Activated CD4-positive, CD25-positive, alpha-beta regulatory T cell treated with anti-CD3 and anti-CD28 coated beads, Interleukin-2, amount 50 U/mL, for 24 hours (primary cell): ENCODE measurements around the gene C9orf72.

Experiments
- ATAC-seq, 2 donors: fragments of 150-1000 bp; cut with Tn5 transposase; one replicate each; pipeline ENCODE4 v1.10.0; 2021; ENCODE audit warnings: mild to moderate bottlenecking in 1 of 2, moderate library complexity in 1 of 2

C9orf72 gene

GRCh38 chr9:27537756-27538155 is 35.5 kb downstream of the C9orf72 start:
- no peak for ATAC-seq

- no peak for ATAC-seq
These were observed 36.2 kb downstream of the C9orf72 start for GRCh38 chr9:27537027-27537435.

GRCh38 chr9:27536168-27536567 is 37.1 kb downstream of the C9orf72 start:
- ATAC-seq = no peak

GRCh38 chr9:27535701-27536118 is 37.6 kb downstream of the C9orf72 start:
- no peak for ATAC-seq

GRCh38 chr9:27534658-27535209 is 38.5 kb downstream of the C9orf72 start:
- no peak for ATAC-seq

- no peak for ATAC-seq
These were observed 39.1 kb downstream of the C9orf72 start for GRCh38 chr9:27534131-27534530.

GRCh38 chr9:27533311-27533710 is 40.0 kb downstream of the C9orf72 start:
- no peak for ATAC-seq

- no peak for ATAC-seq
These were observed 41.2 kb downstream of the C9orf72 start for GRCh38 chr9:27532046-27532445.

GRCh38 chr9:27530915-27531755 is 42.1 kb downstream of the C9orf72 start:
- no peak for ATAC-seq

- ATAC-seq = peak; percentile 90 to 93
These were observed 43.7 kb downstream of the C9orf72 start, which contains the start of gene MOB3B for GRCh38 chr9:27529316-27530278. MOB3B (minus strand) TSS chr9:27529814; CDS start chr9:27455550, 74,264 bp downstream.

GRCh38 chr9:27528886-27529315 is 44.4 kb downstream of the C9orf72 start:
- peak; percentile 58 to 64 for ATAC-seq

- peak in 1 of 2 donors; percentile 15 for ATAC-seq
These were observed 45.0 kb downstream of the C9orf72 start for GRCh38 chr9:27528076-27528885.

GRCh38 chr9:27527702-27528075 is 45.6 kb downstream of the C9orf72 start:
- no peak for ATAC-seq

- no peak for ATAC-seq
These were observed 49.0 kb downstream of the C9orf72 start, which contains the start of gene IFNK for GRCh38 chr9:27524236-27524635. IFNK (plus strand) TSS chr9:27524290; CDS start chr9:27524337, 47 bp downstream.

GRCh38 chr9:27523141-27523540 is 50.1 kb downstream of the C9orf72 start:
- ATAC-seq = no peak

GRCh38 chr9:27520986-27521385 is 52.3 kb downstream of the C9orf72 start:
- no peak for ATAC-seq

GRCh38 chr9:27519466-27520465 is 53.5 kb downstream of the C9orf72 start:
- no peak for ATAC-seq

GRCh38 chr9:27518809-27519208 is 54.5 kb downstream of the C9orf72 start:
- no peak for ATAC-seq

- ATAC-seq = no peak
These were observed 55.3 kb downstream of the C9orf72 start for GRCh38 chr9:27518006-27518405.

- no peak for ATAC-seq
These were observed 58.7 kb downstream of the C9orf72 start for GRCh38 chr9:27514551-27514950.

GRCh38 chr9:27511771-27512170 is 61.5 kb downstream of the C9orf72 start:
- ATAC-seq = no peak
